RPMI7951 (cell line): ENCODE data around the gene SDR42E1. TPM values are rescaled to one million over a fixed set of nuclear protein-coding genes. Genes with fewer than 3 reads are reported as not detected.
A peak's percentile ranks its signal among the peaks of the same experiment; 100 is the strongest.
"Not testable (repeated sequence)": the region's sequence is repeated elsewhere in the genome, so short reads cannot be mapped to it uniquely, and the experiment has no call there.

Experiments
- DNase-seq: peaks from one replicate; pipeline ENCODE4 v3.0.0-alpha.2; 2012; ENCODE audit warnings: low read depth
- total RNA-seq: library from RNA; depleted of rRNA; stranded (reverse); fragments of >200 nt; shearing (Covaris generic); gene quantifications from 2 replicates; pipeline ENCODE4 v1.2.3, GENCODE V29; 2014

The SDR42E1 gene
- total RNA-seq, 1 experiment from 2014 or later = 1.8 TPM

DNA sequence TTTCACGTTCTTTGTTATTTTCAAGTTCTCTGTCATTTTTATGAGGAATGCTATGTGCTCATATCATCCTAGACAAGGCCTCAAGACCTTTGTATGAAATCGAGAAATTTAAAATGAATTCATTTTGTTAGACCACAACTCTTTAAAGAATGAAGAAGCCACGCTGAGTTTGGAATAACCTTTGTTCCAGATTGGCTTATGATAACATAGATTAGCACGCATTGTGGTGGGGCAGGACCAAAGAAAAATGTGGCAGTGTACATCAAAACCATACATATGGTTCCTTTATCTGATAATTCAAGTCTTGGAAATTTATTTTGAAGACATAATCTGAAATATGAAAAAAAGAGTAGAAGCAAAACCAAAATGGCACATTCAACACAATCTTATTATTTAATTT lies 26.0 kb upstream of the SDR42E1 start:
- DNase-seq = peak; percentile 26

DNA sequence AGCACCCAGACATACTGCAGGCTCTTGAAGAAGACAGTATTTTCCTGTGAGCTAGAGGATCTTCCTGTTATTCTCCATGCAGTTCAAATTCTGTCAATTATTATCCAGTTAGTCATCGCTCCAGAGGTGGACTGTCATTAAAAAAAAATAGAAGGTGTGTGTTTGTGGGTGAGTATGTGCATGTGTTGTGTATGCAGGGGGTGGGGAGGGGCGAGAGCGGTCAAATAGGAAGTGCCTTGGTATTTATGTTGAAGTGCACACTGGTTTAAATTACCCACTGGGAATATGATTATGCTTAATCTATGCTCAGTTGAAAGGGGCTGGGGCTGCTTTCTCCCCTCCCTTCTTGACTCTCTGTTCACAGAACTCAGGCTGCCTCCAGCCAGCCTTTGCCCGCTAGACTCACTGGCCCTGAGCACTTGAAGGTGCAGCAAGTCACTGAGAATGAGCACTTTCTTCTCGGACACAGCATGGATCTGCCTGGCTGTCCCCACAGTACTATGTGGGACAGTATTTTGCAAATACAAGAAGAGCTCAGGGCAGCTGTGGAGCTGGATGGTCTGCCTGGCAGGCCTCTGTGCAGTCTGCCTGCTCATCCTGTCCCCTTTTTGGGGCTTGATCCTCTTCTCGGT lies 23.8 kb upstream of the SDR42E1 start, which contains the start of gene HSD17B2:
TSS of gene HSD17B2 (plus strand) at position 273 of the 632 bp plus-strand sequence. CDS start at position 445, 172 bp downstream.
- DNase-seq = peak; percentile 41

DNA sequence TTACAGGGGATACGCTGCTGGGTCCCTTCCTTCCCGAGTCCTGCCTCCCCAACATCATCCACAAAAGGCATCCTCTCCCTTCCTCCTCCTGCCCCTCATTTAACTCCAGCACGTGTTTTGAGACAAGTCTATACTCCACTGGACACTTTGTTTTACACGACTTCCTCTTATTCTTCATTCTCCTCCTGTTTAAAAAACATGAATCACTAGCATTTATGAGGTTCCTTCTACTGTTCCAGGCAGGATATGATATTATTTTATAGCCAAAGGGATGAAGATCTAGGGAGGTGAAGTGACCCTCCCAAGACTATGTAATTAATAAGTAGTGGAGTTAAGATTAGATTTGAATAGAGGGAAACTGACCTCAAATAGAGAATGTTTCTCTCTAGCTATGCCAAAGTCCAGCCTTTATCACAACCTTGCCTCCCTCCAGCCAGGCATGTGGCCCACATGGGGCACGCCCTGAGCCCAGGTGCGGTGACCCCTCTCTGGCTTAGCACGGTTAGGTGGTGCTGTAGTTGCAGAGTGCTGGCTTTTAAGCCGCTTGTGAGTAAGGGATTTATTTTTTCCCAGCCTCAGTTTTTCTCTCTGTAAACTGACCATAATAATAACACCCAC lies 22.5 kb upstream of the SDR42E1 start:
- no peak for DNase-seq

DNA sequence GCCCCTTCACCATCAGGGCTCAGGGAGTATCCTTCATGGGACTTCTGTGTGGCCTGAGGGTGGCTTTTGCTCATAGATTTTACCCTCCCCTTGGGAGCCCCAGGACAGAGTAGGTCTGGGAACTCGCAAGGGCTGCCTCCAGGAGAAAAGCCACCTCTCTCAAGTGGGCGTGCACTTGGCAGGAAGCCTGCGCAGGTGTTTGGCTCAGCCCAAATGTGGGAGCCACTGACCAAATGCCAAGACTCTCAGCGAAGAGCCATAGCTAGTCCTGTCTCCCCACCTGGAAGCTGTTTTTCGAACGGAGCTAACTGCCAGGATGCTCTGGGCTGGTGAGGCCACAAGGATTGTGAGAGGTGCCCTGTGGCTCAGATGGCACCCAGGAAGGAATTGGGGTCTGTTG lies 21.7 kb upstream of the SDR42E1 start:
- no peak for DNase-seq

DNA sequence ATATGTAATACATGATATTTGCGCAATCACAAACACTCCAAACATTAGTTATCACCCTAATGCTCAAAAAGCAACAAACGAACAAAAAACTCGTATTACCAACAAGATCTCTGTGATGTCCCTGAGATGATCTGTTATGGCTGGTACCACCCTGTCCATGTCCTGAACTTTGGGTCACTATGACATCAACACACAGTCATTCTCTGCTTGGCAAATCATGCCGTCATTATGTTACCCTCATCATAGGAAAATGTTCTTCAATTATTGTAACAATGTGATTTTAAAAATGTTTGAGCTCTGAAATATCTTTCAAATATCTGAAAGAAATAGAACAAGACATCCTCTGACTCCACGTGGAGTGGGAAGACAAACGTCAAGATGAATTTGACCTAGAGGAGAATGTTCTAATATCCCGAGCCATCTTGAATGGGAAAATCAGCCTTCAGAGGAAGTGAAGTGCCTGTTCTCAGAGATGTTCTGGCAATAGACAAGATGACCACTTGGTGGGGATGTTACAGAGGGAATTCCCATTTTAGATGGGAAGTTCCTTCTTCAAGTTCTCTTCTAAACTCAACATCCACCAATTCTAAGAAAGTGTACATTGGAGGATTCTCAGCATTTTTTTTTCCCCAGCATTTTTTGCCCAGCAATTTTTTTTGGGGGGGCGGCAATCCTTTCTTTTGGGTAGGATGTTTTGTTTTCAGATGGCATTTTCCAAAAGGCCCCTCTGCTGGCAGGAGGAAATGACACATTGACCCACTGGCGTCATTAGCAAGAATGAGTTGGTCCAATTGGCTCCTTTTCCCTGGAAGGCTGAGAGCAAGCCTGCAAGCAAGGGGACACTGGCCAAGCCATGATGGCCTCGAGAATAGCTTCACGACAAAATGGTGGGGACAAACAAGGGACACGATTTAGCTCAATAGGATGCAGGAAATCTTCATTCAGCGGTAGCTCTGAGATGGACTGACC lies 20.1 kb upstream of the SDR42E1 start:
- peak; percentile 80 for DNase-seq

DNA sequence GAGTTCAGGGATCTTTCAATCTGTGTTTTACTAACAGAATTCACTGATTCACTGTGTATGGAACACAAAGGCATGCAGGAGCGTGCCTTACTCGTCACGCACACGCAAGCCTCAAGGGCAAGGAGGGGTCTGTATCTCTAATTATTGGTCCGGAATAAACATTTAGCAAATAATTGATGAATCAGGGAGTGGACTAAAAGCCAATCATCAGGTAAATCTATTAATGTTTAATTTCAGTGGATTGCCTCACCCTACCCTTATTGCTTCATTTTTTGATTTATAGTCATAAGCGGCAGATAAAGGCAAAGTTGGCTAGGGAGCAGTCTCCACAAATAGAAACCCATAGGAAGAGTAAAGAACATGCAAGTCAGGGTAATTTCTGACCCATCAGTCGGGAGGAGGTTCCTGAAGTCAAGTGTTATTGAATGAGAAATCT lies 16.4 kb upstream of the SDR42E1 start:
- DNase-seq = no peak

DNA sequence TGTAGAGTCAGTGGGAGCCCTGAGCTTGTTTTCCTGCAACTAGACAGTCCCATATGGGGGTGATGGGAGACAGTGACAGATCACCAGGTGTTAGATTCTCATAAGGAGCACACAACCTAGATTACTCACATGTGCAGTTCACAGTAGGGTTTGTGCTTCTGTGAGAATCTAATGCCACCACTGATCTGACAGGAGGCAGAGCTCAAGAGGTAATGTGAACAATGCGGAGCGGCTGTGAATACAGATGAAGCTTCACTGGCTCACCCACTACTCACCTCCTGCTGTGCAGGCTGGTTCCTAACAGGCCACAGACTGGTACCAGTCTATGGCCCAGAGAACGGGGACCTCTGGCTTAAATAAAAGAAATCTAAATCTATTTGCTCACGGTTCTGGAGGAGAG lies 13.6 kb upstream of the SDR42E1 start:
- DNase-seq = no peak

DNA sequence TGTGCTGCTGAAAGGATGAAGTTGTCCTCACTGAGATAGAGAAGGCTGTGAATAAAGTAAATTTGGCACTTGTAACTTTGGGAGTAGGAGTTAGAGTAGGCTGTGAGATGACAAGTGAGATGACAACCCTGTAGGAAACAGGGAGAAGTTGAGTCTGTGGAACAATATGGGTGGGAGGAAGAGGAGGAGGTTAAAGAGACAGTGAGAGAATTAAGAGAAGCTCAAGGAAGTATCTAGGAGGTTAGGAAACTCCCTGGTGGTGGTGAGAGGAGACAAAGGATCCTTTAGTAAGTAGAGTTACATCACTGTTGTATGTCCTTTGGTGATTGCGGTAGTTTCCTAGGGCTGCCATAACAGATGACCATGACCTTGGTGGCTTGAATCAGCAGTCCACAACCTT lies 13.0 kb upstream of the SDR42E1 start:
- no peak for DNase-seq

DNA sequence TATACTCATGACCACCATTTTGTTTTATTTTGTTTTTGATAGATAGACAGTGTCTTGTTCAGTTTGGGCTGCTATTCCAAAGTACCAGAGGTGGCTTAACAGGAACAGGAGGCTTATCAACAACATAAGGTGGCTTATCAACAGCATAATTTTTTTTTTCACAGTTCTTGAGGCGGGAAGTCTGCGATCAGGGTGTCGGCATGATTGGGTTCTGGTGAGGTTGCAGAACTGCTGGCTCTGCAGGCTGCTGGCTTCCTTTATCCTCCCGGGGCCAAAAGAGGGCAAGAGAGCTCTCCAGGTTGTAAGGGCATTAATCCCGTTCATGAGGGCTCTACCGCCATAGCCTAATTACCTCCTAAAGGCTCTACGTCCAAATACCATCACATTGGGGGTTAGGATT lies 11.9 kb upstream of the SDR42E1 start:
- DNase-seq = no peak

DNA sequence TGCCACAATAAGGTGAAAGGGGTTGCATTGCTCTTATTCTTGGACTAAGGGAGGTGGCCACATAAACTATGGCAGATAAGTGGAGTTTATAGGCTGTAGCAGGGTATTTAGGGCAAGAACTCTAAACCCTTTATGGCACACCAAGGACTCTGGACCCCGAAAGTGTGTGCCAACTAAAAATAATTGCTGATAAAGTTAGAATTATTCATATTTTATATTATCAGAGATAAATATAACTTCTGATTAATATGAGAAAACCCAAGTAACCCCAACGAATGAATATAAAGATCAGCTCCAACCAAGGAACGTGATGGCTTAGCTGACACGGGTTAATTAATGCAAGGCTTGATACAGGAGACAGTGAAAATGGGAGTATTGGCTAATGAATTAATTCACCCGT lies 8.8 kb upstream of the SDR42E1 start:
- no peak for DNase-seq

DNA sequence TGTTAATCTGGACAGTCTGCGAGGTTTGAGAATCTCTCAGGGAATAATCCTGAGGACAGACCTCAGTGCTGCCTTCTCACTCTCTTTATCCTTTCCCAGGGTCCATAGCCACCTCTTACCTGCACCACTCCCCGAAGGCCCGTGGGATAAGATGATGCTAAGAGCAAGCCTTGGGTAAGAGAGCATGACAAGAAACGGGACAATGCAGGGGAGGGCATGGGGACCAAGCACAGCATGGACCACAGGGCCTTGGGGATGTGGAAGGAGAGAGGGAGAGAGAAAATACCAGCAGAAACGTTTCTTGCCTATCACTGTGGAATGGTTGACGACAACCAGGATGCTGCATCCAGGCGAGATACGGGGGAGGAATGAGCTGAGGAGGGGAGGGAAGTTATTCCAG lies 8.3 kb upstream of the SDR42E1 start:
- DNase-seq = no peak

DNA sequence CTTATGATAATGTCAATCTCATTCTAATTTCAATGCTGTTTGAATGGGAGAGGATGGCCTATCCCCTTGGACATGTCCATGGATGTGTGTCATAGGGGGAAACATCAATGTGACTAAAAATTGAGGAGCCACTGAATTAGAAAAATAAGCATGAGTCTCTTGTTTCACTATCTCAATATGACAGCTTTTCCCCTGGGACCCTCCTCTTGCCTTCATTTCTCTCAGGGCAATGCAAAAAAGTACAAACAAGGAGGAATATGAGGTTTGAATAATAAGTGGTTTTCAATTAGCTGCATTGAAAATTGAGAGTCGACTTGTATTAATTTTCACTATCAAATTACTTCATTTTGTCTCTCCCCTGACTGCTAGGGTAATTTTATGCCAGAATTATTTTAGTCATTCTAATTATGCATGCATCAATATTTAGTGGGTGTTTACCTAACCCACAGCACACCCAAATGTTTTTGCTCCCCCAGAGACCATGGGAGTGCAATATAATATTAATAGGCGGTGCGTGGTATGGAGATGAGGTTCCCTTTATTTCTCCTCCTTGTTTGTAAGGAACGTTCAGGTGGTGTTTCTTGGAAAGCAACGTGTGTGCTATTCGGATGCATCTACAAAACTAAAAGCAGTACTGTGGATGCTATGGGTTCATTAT lies 6.8 kb upstream of the SDR42E1 start:
- DNase-seq = no peak

DNA sequence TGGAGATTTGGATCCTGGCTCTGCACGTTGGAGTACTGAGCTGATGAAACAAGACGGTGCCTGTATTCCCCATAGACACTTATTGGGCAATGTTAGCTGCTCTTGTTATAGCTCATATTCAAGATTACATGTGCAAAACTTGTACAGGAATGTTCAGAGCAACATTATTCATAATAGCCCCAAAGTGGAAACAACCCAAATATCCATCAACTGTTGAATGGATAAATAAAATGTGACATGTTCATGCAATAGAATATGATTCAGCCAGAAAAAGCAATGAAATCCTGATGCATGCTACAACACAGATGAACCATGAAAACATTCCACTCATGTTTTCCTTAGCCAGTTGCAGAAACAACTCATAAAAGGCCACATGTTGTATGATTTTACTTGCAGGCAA lies 5.7 kb upstream of the SDR42E1 start:
- DNase-seq = no peak

DNA sequence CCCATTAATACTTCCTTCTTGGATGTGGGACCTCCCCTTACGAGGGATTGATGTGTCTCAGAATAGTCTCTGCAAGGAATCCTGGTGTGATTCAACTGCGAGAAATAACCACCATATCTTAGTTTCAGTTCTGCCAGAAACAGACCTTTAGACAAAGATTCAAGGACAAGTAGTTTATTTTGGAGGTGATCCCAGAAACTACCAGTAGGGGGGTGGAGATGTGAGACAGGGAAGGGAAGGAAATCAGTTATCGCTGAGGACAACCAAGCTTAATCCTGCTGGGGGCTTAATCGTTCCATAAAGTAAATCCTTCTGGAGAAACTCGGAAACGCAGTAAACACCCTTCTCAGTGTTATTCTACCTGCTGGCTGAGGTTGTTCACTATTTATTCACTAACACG lies 5.0 kb upstream of the SDR42E1 start:
- peak; percentile 71 for DNase-seq

DNA sequence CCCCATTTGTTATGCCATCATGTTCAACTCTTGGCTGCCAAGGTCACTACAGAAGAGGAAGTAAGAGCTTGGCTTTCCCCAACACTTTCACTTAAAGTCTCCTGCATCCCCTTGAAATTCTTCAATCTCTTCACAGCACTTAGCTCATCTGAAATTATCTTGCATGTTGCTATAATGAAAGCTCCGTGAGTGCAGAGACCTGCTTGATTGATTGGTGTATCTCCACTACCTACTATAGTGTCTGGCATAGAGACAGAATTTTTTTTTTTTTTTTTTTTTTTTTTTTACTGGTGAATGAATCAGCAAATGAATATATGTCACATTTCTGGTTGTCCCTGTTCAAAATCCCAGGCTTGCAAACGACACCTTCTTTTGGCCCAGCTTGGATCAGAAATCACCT lies 1.9 kb upstream of the SDR42E1 start:
- no peak for DNase-seq

DNA sequence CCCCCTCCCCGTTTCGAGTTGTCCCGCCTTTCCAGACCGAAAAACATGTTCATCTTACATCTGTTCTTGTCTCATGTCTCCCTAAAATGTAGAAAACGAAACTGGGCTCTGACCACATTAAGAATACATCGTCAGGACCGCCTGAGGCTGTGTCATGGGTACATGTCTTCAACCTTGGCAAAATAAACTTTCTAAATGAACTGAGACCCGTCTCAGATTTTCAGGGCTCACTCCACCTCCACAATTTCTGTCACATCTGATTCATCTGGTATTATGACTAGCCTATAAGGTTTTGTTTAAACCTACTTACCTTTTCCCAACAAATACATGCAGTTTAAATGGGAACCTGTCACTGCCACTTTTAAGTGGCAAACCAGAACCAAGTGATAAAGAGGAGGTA lies 621 bp downstream of the SDR42E1 start:
- peak; percentile 61 for DNase-seq

DNA sequence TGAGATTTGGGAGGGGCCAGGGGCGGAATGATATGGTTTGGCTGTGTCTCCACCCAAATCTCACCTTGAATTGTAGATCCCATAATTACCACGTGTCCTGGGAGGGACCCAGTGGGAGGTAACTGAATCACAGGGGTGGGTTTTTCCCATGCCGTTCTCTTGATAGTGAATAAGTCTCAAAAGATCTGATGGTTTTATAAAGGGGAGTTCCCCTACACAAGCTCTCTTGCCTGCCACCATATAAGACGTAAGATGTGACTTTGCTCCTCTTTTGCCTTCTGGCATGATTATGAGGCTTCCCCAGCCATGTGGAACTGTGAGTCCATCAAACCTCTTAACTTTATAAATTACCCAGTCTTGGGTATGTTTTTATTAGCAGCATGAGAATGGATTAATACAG lies 1.5 kb downstream of the SDR42E1 start:
- not testable (repeated sequence) for DNase-seq

DNA sequence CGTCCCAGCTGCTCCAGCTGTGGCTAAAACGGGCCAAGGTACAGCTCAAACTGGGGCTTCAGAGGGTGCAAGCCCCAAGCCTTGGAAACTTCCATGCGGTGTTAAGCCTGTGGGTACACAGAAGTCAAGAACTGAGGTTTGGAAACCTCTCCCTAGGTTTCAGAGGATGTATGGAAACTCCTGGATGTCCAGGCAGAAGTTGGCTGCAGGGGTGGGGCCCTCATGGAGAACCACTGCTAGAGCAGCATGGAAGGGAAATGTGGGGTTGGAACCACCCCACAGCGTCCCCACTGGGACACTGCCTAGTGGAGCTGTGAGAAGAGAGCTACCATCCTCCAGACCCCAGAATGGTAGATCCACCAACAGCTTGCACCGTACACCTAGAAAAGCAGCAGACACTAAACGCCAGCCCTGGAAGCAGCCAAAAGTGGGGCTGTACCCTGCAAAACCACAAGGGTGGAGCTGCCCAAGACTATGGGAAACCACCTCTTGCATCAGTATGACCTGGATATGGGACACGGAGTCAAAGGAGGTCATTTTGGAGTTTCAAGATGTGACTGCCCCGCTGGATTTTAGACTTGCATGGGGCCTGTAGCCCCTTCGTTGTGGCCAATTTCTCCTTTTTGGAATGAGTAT lies 2.2 kb downstream of the SDR42E1 start:
- no peak for DNase-seq

DNA sequence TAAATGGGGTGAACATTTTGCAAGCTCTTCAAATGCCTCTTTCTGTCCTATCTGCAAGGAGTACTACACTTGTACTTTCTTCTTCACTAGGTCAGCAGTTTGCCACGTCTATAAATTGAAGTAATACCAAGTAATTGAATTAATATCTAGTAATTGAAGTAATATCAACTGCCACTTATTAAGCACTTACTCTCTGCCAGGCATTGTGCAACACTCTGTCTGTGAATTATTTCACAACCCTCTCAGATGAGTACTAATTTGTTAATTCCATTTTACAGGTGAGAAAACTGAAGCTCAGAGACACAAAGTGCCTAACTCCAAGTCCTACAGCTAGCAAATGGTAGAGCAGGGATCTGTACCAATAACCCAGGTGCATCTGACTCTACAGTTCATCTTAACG lies 4.1 kb downstream of the SDR42E1 start:
- DNase-seq = no peak

DNA sequence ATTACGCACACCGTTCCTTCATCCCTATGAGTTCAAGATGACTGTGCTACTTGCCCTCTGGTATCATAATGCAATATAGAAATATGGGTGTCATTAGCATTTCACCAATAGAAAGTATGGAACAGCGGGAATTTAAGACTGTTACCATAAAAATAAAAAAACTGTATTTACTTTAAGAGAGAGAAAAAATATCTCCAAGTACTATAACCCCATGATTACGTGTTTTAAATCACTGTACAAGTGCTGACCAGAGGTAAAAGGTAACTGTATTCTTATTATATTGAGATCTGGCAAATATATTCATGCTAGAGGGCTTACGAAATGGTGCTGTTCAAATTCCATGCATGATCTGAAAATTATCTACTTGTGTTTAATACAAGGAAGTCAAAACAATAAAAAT lies 5.2 kb downstream of the SDR42E1 start:
- no peak for DNase-seq

DNA sequence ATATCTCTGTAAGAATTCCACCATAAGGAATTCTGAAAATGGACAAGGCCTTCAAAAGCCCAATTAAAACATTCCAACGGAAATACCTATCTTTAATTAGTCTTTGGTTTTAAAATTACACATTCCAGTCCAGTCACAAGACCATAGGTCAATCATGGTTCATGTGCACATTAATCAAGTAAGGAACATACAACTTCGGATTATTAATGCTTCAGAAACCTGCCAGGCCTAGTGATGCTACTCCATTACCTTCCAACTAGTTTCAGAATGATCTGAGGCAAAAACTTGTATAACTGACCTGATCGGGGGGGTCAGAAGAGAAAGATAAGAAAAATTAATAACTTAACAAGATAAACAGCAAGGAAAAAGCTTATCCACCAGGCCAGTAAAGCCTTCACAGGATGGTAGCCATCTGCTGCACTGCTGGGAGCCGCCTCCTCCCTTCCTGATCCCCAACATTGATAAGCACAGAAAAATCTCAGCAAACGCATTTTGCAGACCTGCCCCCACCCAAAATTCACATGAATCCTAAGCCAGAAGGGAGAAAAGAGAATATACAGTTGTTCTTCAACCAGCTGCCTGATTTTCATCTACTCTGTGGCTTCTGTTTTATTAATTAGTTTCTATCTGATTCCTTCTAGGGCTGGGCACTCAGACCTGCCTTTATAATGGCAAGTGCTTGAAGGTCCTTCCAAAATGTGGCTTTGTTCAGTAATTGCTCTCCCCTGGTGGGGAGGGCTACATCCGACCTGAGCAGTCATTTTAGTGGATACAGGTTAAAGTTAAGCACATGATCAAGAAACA lies 6.0 kb downstream of the SDR42E1 start:
- peak; percentile 19 for DNase-seq
